8988T (cell line): Measurements from ENCODE around the gene EGF.
"Not testable (repeated sequence)": the region's sequence is repeated elsewhere in the genome, so short reads cannot be mapped to it uniquely, and the experiment has no call there.

Experiments
- DNase-seq: peaks from one replicate; pipeline ENCODE4 v3.0.0; 2011

The EGF gene

GRCh38 chr4:109912706-109913595, at the start of gene EGF:
Gene EGF, plus strand, starts transcription at chr4:109912883. Its CDS starts 453 bp downstream, at chr4:109913336.
- DNase-seq, result no peak

- DNase-seq, result no peak
Observed at GRCh38 chr4:109864134-109864533, 48.5 kb upstream of the EGF start.

GRCh38 chr4:109870061-109870460, 42.6 kb upstream of the EGF start:
- no peak for DNase-seq

- DNase-seq, result no peak
Observed at GRCh38 chr4:109872065-109872464, 40.6 kb upstream of the EGF start.

- no peak for DNase-seq
Observed at GRCh38 chr4:109872950-109873656, 39.6 kb upstream of the EGF start.

- no peak for DNase-seq
Observed at GRCh38 chr4:109873791-109874514, 38.7 kb upstream of the EGF start.

- no peak for DNase-seq
Observed at GRCh38 chr4:109875106-109875505, 37.6 kb upstream of the EGF start.

GRCh38 chr4:109875553-109875952, 37.1 kb upstream of the EGF start:
- DNase-seq, result not testable (repeated sequence)

GRCh38 chr4:109876634-109877265, 35.9 kb upstream of the EGF start:
- no peak for DNase-seq

- no peak for DNase-seq
Observed at GRCh38 chr4:109877400-109877799, 35.3 kb upstream of the EGF start.

- DNase-seq, result no peak
Observed at GRCh38 chr4:109878355-109878754, 34.3 kb upstream of the EGF start.

- no peak for DNase-seq
Observed at GRCh38 chr4:109879081-109879480, 33.6 kb upstream of the EGF start.

- DNase-seq, result no peak
Observed at GRCh38 chr4:109879636-109880314, 32.9 kb upstream of the EGF start.

- DNase-seq, result no peak
Observed at GRCh38 chr4:109886303-109886702, 26.4 kb upstream of the EGF start.

- no peak for DNase-seq
Observed at GRCh38 chr4:109887071-109887470, 25.6 kb upstream of the EGF start.

GRCh38 chr4:109890076-109890475, 22.6 kb upstream of the EGF start:
- DNase-seq, result no peak

GRCh38 chr4:109902559-109903251, 10.0 kb upstream of the EGF start:
- no peak for DNase-seq

- no peak for DNase-seq
Observed at GRCh38 chr4:109908731-109909130, 4.0 kb upstream of the EGF start.

- DNase-seq, result no peak
Observed at GRCh38 chr4:109910256-109910655, 2.4 kb upstream of the EGF start.

GRCh38 chr4:109913596-109914241, 1.0 kb downstream of the EGF start:
- DNase-seq, result no peak

- no peak for DNase-seq
Observed at GRCh38 chr4:109914322-109914721, 1.6 kb downstream of the EGF start.
